ENCODE data around the gene TBX10.
"Not testable (repeated sequence)": the region's sequence is repeated elsewhere in the genome, so short reads cannot be mapped to it uniquely, and the experiment has no call there.

GRCh38 chr11:67623795-67624194 is 15.8 kb downstream of the TBX10 start:
- TF ChIP-seq POLR2A (IDR thresholded peaks at IDR 0.05; ENCODE audit: control extremely low read depth in 1 of 2, low read depth in 2 of 2, low read length in 2 of 2) (peak in 1 of 2 experiments; percentile 52; a peak in 1 of 3 replicates), POLR2AphosphoS5 (IDR thresholded peaks at IDR 0.05; ENCODE audit: low read depth, low read length) (peak; percentile 42; the same call in 1 of the 2 replicates)
- TF ChIP-seq, protein P1, sequence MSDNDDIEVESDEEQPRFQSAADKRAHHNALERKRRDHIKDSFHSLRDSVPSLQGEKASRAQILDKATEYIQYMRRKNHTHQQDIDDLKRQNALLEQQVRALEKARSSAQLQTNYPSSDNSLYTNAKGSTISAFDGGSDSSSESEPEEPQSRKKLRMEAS (IDR thresholded peaks at IDR 0.05): not testable (repeated sequence)
- not testable (repeated sequence) for TF ChIP-seq EZH2 (IDR thresholded peaks at IDR 0.05; ENCODE audit: low read depth, low read length, severe bottlenecking); ATF2 (IDR thresholded peaks at IDR 0.05; ENCODE audit: low read length); POU5F1 (IDR thresholded peaks at IDR 0.05; ENCODE audit: low read depth, low read length); TCF12 (IDR thresholded peaks at IDR 0.05; ENCODE audit: low read depth, low read length); EP300 (IDR thresholded peaks at IDR 0.05; ENCODE audit: borderline replicate concordance in 1 of 2, low read depth in 2 of 2, low read length in 2 of 2); SIN3A (conservative IDR thresholded peaks at IDR 0.05 in 1 of 2, IDR thresholded peaks at IDR 0.05 in 1 of 2; ENCODE audit: low read depth in 1 of 2, low read length in 2 of 2)
- TF ChIP-seq, protein P2, sequence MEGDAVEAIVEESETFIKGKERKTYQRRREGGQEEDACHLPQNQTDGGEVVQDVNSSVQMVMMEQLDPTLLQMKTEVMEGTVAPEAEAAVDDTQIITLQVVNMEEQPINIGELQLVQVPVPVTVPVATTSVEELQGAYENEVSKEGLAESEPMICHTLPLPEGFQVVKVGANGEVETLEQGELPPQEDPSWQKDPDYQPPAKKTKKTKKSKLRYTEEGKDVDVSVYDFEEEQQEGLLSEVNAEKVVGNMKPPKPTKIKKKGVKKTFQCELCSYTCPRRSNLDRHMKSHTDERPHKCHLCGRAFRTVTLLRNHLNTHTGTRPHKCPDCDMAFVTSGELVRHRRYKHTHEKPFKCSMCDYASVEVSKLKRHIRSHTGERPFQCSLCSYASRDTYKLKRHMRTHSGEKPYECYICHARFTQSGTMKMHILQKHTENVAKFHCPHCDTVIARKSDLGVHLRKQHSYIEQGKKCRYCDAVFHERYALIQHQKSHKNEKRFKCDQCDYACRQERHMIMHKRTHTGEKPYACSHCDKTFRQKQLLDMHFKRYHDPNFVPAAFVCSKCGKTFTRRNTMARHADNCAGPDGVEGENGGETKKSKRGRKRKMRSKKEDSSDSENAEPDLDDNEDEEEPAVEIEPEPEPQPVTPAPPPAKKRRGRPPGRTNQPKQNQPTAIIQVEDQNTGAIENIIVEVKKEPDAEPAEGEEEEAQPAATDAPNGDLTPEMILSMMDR (IDR thresholded peaks at IDR 0.05; ENCODE audit: control extremely low read depth in 1 of 3, insufficient read depth in 1 of 3, low read depth in 1 of 3, low read length in 3 of 3): not testable (repeated sequence)
